ENCODE results near the gene FAM20B. TPM values are rescaled to one million over a fixed set of nuclear protein-coding genes. Genes with fewer than 3 reads are reported as not detected.

FAM20B gene
- total and polyA plus RNA-seq, 7 donors, result 7.4 to 51.0 (median 36.3) TPM

DNA sequence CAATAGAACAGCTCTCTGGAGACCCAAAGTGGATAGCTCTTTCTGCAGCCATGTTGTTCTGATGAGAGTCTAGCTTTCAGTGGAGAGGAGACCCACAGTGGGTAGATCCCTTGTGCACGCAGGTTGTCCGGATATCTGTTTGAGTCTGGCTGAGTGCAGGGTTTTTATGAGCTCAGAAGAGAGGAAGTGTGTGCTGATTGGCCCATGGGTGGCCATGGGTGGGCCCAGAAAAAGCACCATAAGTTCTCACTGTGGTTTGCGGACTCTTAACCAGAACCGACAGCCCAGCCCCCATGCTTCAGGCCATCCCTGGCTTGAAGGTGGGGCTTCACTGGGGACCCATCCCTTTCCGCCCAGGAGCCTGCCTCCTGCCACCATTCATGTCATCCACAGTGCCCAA is 17.0 kb downstream of the FAM20B start:
- WGBS, 2 donors, result 96 to 98% methylated on average over 5 of the region's 5 CpGs
- no peak overlapping the region for H3K27ac ChIP-seq
- no peaks in the 10 kb centered on the region for H3K36me3 ChIP-seq
- peaks cover 0 to 27% (median 21%) of the 10 kb centered on the region in 4 donors for H3K4me1 ChIP-seq
- H3K9me3 ChIP-seq, result no peaks in the 10 kb centered on the region
- no peaks in the 10 kb centered on the region for H3K27me3 ChIP-seq
- TF ChIP-seq POLR2A (IDR thresholded peaks at IDR 0.05) (no peak), POLR2AphosphoS5 (IDR thresholded peaks at IDR 0.05) (no peak), EP300 (IDR thresholded peaks at IDR 0.05) (no peak)
- TF ChIP-seq, protein P1, sequence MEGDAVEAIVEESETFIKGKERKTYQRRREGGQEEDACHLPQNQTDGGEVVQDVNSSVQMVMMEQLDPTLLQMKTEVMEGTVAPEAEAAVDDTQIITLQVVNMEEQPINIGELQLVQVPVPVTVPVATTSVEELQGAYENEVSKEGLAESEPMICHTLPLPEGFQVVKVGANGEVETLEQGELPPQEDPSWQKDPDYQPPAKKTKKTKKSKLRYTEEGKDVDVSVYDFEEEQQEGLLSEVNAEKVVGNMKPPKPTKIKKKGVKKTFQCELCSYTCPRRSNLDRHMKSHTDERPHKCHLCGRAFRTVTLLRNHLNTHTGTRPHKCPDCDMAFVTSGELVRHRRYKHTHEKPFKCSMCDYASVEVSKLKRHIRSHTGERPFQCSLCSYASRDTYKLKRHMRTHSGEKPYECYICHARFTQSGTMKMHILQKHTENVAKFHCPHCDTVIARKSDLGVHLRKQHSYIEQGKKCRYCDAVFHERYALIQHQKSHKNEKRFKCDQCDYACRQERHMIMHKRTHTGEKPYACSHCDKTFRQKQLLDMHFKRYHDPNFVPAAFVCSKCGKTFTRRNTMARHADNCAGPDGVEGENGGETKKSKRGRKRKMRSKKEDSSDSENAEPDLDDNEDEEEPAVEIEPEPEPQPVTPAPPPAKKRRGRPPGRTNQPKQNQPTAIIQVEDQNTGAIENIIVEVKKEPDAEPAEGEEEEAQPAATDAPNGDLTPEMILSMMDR (IDR thresholded peaks at IDR 0.05), result no peak
- no peak overlapping the region for H3K4me3 ChIP-seq
- DNase-seq, result no peak
- intact Hi-C loops (cut with DNase I), result no loop called here

DNA sequence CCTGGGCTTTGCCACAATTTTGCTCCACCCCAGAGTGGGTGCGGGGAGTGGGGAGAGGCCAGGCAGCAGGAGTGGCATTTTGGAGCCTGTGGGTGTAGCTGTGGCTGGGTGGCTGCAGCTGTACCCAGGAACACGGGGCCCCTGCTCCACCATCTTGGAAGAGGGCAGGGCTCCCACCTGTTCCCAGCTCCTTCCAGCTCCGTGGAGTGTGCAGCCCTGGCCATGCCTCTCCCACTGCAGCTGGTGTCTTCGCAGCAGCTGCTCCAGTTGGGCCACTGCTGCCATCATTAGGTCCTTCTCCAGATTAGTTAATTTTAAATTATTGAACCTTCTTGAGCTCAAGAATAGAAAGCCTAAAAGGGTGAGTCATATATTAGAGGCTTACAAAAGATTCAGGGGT is 17.6 kb downstream of the FAM20B start:
- H3K36me3 ChIP-seq, result no peaks in the 10 kb centered on the region
- no peak for TF ChIP-seq EP300 (IDR thresholded peaks at IDR 0.05)
- TF ChIP-seq POLR2AphosphoS5 (IDR thresholded peaks at IDR 0.05), result no peak
- TF ChIP-seq, protein P1 (IDR thresholded peaks at IDR 0.05), result no peak
- peaks cover 0 to 28% (median 17%) of the 10 kb centered on the region in 4 donors for H3K4me1 ChIP-seq
- no peaks in the 10 kb centered on the region for H3K9me3 ChIP-seq
- DNase-seq, result no peak
- H3K4me3 ChIP-seq, result no peak overlapping the region
- 92 to 94% methylated on average over 4 of the region's 4 CpGs for WGBS, 2 donors
- H3K27ac ChIP-seq, result no peak overlapping the region
- no peaks in the 10 kb centered on the region for H3K27me3 ChIP-seq
- intact Hi-C loops (cut with DNase I), result no loop called here

DNA sequence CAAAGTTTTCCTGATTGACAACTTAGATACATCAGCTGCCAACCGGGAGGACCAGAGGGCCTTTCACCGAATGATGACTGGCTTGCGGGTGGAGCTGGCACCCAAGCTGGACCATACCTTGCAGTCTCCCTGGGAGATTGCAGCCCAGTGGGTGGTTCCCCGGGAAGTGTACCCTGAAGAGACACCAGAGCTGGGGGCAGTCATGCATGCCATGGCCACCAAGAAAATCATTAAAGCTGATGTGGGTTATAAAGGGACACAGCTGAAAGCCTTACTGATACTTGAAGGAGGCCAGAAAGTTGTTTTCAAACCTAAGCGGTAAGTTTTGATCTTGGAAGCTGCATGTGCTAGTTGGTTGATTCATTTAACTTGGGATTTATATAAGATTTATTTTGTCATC is 18.2 kb downstream of the FAM20B start:
- intact Hi-C loops (cut with DNase I), result no loop called here
- Histone ChIP-seq H3K4me3 (no peak overlapping the region), H3K36me3 (no peaks in the 10 kb centered on the region), H3K9me3 (no peaks in the 10 kb centered on the region), H3K27me3 (no peaks in the 10 kb centered on the region), H3K4me1 (peaks cover 0 to 25% (median 11%) of the 10 kb centered on the region in 4 donors), H3K27ac (no peak overlapping the region)
- DNase-seq, result no peak
- 97% methylated on average over 5 of the region's 5 CpGs for WGBS, 2 donors
- no peak for TF ChIP-seq EP300 (IDR thresholded peaks at IDR 0.05)
- TF ChIP-seq POLR2A (IDR thresholded peaks at IDR 0.05), result no peak
- TF ChIP-seq, protein P1 (IDR thresholded peaks at IDR 0.05), result no peak
- TF ChIP-seq POLR2AphosphoS5 (IDR thresholded peaks at IDR 0.05), result no peak

DNA sequence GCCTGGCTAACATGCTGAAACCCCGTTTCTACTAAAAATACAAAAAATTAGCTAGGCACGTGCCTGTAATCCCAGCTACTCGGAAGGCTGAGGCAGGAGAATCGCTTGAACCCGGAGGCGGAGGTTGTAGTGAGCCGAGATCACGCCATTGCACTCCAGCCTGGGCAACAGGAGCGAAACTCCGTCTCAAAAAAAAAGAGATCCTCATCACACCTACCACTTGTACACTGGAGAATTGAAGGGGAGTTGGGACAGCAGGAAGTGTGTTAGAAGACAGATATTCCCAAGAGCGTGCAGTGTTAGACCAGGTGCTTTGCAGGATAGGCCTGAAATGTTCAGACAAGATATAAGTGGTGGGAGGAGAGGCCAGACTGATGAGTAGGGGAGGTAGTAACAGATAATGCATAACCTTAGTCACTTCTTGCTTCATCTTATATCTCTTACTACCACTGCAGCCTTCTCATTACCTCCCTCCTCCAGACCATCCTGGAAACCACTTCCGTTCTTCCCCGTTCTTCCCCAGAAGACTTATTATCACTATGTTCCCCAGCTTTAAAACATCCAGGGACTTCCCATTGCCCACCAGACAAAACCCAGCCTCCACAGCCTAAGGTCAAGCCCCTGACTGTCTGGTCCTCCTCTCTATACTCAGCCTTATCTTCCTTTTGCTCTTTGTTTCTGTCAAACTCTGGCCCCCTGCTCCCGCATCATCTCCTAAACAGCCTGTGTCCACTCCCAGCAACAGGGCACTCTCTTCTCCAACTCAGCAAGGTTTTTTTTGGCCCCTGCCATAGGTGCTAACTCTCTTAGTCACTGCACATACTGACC is 21.3 kb downstream of the FAM20B start:
- peaks cover 0 to 19% (median 8%) of the 10 kb centered on the region in 4 donors for H3K4me1 ChIP-seq
- no peaks in the 10 kb centered on the region for H3K9me3 ChIP-seq
- no peak overlapping the region for H3K4me3 ChIP-seq
- TF ChIP-seq EP300 (IDR thresholded peaks at IDR 0.05) (no peak), POLR2AphosphoS5 (IDR thresholded peaks at IDR 0.05) (no peak), POLR2A (IDR thresholded peaks at IDR 0.05) (no peak)
- TF ChIP-seq, protein P1 (IDR thresholded peaks at IDR 0.05), result no peak
- 95 to 96% methylated on average over 14 of the region's 14 CpGs for WGBS, 2 donors
- intact Hi-C loops (cut with DNase I), result no loop called here
- DNase-seq, result no peak
- H3K36me3 ChIP-seq, result peaks cover 0 to 3% (median 0%) of the 10 kb centered on the region in 4 donors
- no peak overlapping the region for H3K27ac ChIP-seq
- no peaks in the 10 kb centered on the region for H3K27me3 ChIP-seq

Measured in sigmoid colon (tissue), 7 donors.